Parathyroid adenoma (tissue), 2 donors: ENCODE data around the gene MAMDC2.

Experiments
- H2AFZ ChIP-seq: fragments of 300-600 bp; sonication (generic); one replicate; pipeline ENCODE4 v1.7.0; 2017; ENCODE audit warnings: antibody characterized with exemption, mild to moderate bottlenecking
- H3K27ac ChIP-seq: fragments of 300-600 bp; sonication (generic); one replicate; pipeline ENCODE4 v1.7.0; 2017
- H3K27me3 ChIP-seq: fragments of 300-600 bp; sonication (generic); one replicate; pipeline ENCODE4 v1.7.0; 2017; ENCODE audit warnings: low read length; ENCODE audit not compliant: control insufficient read depth, insufficient read depth
- H3K36me3 ChIP-seq: fragments of 300-600 bp; sonication (generic); one replicate; pipeline ENCODE4 v1.7.0; 2017; ENCODE audit warnings: low read length; ENCODE audit not compliant: control insufficient read depth, insufficient read depth
- H3K4me1 ChIP-seq: fragments of 300-600 bp; sonication (generic); one replicate; pipeline ENCODE4 v1.7.0; 2017; ENCODE audit warnings: control low read depth
- H3K4me2 ChIP-seq: fragments of 300-600 bp; sonication (generic); one replicate; pipeline ENCODE4 v1.7.0; 2017; ENCODE audit warnings: low read length
- H3K4me3 ChIP-seq: fragments of 300-600 bp; sonication (generic); one replicate; pipeline ENCODE4 v1.7.0; 2017; ENCODE audit warnings: low read depth, low read length
- H3K79me2 ChIP-seq: fragments of 300-600 bp; sonication (generic); one replicate; pipeline ENCODE4 v1.7.0; 2017; ENCODE audit warnings: control low read depth
- H3K9ac ChIP-seq: fragments of 300-600 bp; sonication (generic); one replicate; pipeline ENCODE4 v1.7.0; 2017; ENCODE audit warnings: mild to moderate bottlenecking
- H3K9me3 ChIP-seq: fragments of 300-600 bp; sonication (generic); one replicate; pipeline ENCODE4 v1.7.0; 2017; ENCODE audit warnings: low read length; ENCODE audit not compliant: control insufficient read depth
- TF ChIP-seq, protein P1 (sequence below): fragments of 300-600 bp; sonication (generic); IDR thresholded peaks from one replicate; pipeline ENCODE4 v1.7.0; 2017; ENCODE audit warnings: antibody characterized with exemption, mild to moderate bottlenecking
- donor health status: primary hyperparathyroidism.

The MAMDC2 gene

GRCh38 chr9:70169222-70169621 is 125.6 kb downstream of the MAMDC2 start:
- Histone ChIP-seq H3K4me2 (no peak overlapping the region), H3K27ac (no peak overlapping the region), H3K4me3 (no peak overlapping the region), H3K9me3 (no peaks in the 10 kb centered on the region), H3K4me1 (no peaks in the 10 kb centered on the region), H3K36me3 (no peaks in the 10 kb centered on the region), H3K9ac (no peak overlapping the region), H3K27me3 (no peaks in the 10 kb centered on the region), H2AFZ (no peak overlapping the region), H3K79me2 (no peaks in the 10 kb centered on the region)
- TF ChIP-seq, protein P1, sequence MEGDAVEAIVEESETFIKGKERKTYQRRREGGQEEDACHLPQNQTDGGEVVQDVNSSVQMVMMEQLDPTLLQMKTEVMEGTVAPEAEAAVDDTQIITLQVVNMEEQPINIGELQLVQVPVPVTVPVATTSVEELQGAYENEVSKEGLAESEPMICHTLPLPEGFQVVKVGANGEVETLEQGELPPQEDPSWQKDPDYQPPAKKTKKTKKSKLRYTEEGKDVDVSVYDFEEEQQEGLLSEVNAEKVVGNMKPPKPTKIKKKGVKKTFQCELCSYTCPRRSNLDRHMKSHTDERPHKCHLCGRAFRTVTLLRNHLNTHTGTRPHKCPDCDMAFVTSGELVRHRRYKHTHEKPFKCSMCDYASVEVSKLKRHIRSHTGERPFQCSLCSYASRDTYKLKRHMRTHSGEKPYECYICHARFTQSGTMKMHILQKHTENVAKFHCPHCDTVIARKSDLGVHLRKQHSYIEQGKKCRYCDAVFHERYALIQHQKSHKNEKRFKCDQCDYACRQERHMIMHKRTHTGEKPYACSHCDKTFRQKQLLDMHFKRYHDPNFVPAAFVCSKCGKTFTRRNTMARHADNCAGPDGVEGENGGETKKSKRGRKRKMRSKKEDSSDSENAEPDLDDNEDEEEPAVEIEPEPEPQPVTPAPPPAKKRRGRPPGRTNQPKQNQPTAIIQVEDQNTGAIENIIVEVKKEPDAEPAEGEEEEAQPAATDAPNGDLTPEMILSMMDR, result no peak

DNA sequence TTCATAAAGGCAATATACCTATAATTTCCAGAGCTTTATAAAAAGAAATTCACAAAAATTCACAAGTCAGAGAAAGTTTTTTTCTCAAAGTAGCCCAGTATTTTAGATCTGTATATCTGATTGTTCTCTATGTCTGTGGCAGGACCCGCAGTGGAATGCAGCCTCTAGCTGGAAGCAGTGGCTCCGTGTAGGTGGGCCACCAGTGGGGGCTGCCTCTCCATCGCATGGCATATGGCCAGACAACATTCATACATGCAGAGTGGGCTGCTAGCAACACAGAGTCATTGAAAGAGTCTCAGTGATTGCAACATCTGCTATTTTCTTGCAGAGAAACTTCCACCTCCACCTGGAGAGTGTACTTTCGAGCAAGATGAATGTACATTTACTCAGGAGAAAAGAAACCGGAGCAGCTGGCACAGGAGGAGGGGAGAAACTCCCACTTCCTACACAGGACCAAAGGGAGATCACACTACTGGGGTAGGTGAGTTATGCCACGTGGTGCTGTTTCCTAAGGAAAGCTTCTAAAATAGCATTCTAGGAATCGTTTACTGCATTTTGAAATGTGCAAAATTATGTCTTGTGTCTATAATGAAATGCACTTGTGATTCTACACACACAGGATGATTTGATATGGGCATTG is 126.6 kb downstream of the MAMDC2 start:
- no peaks in the 10 kb centered on the region for H3K27me3 ChIP-seq
- H2AFZ ChIP-seq, result no peak overlapping the region
- no peaks in the 10 kb centered on the region for H3K4me1 ChIP-seq
- H3K36me3 ChIP-seq, result no peaks in the 10 kb centered on the region
- no peaks in the 10 kb centered on the region for H3K9me3 ChIP-seq
- no peak overlapping the region for H3K27ac ChIP-seq
- H3K79me2 ChIP-seq, result no peaks in the 10 kb centered on the region
- TF ChIP-seq, protein P1, result no peak
- H3K4me2 ChIP-seq, result no peak overlapping the region
- no peak overlapping the region for H3K4me3 ChIP-seq
- H3K9ac ChIP-seq, result no peak overlapping the region

GRCh38 chr9:70172532-70172931 is 128.9 kb downstream of the MAMDC2 start:
- no peak overlapping the region for H3K4me3 ChIP-seq
- H3K9me3 ChIP-seq, result no peaks in the 10 kb centered on the region
- H3K9ac ChIP-seq, result no peak overlapping the region
- no peak overlapping the region for H3K27ac ChIP-seq
- H3K27me3 ChIP-seq, result no peaks in the 10 kb centered on the region
- H3K36me3 ChIP-seq, result no peaks in the 10 kb centered on the region
- no peaks in the 10 kb centered on the region for H3K4me1 ChIP-seq
- TF ChIP-seq, protein P1, result no peak
- H3K79me2 ChIP-seq, result no peaks in the 10 kb centered on the region
- no peak overlapping the region for H2AFZ ChIP-seq
- H3K4me2 ChIP-seq, result no peak overlapping the region

DNA sequence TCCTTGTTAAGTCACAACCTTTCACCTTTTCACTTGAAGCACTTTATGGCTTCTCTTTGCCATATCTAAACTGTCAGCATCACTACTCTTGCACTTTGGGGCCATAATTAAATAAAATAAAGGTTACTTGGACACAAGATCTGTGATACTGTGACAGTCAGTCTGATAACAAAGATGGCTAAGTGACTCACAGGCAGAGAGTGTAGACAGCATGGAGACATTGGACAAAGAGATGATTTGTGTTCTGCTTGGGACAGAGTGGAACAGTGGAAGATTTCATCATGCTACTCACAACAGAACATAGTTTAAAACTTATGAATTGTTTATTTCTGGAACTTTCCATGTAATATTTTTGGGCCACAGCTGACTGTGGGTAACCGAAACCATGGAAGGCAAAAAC is 133.5 kb downstream of the MAMDC2 start:
- H3K79me2 ChIP-seq, result no peaks in the 10 kb centered on the region
- no peaks in the 10 kb centered on the region for H3K36me3 ChIP-seq
- TF ChIP-seq, protein P1, result no peak
- H2AFZ ChIP-seq, result no peak overlapping the region
- no peak overlapping the region for H3K4me3 ChIP-seq
- no peaks in the 10 kb centered on the region for H3K4me1 ChIP-seq
- H3K9ac ChIP-seq, result no peak overlapping the region
- H3K9me3 ChIP-seq, result no peaks in the 10 kb centered on the region
- no peak overlapping the region for H3K27ac ChIP-seq
- no peaks in the 10 kb centered on the region for H3K27me3 ChIP-seq
- H3K4me2 ChIP-seq, result no peak overlapping the region

- Histone ChIP-seq H3K27ac (no peak overlapping the region), H3K4me2 (no peak overlapping the region), H3K9ac (no peak overlapping the region), H2AFZ (no peak overlapping the region), H3K36me3 (no peaks in the 10 kb centered on the region), H3K4me3 (no peak overlapping the region), H3K9me3 (no peaks in the 10 kb centered on the region), H3K4me1 (no peaks in the 10 kb centered on the region), H3K79me2 (no peaks in the 10 kb centered on the region), H3K27me3 (no peaks in the 10 kb centered on the region)
- TF ChIP-seq, protein P1, result no peak
Measured at GRCh38 chr9:70192707-70193106, 149.1 kb downstream of the MAMDC2 start.
